HepG2 (cell line): Measurements from ENCODE around the gene MCOLN1. TPM values are rescaled to one million over a fixed set of nuclear protein-coding genes. Genes with fewer than 3 reads are reported as not detected.

Experiments used
- ADNP ChIP-seq: sonication (generic); formaldehyde crosslinking; IDR thresholded peaks from 2 replicates; pipeline ENCODE4 v1.4.0; 2020; ENCODE audit warnings: missing genetic modification reagents
- CREM ChIP-seq, 2 experiments: sonication (generic) in 1 of 2; formaldehyde crosslinking in 1 of 2; IDR thresholded peaks; 2 replicates each; pipeline versions ENCODE4 v1.4.0 to v1.6.1; 2016 to 2020; ENCODE audit warnings: antibody characterized with exemption in 1 of 2, mild to moderate bottlenecking in 1 of 2, missing genetic modification reagents in 1 of 2
- DNMT3B ChIP-seq: conservative IDR thresholded peaks from 2 replicates; pipeline ENCODE4 v1.6.1; 2016; ENCODE audit warnings: missing biosample characterization, control low read depth
- ELF3 ChIP-seq: IDR thresholded peaks from 2 replicates; pipeline ENCODE4 v1.6.1; 2016; ENCODE audit warnings: missing genetic modification reagents, missing compliant biosample characterization
- ELF4 ChIP-seq: sonication (generic); formaldehyde crosslinking; IDR thresholded peaks from 2 replicates; pipeline ENCODE4 v1.5.0; 2020; ENCODE audit warnings: missing genetic modification reagents, mild to moderate bottlenecking, moderate library complexity, borderline replicate concordance
- FOXK1 ChIP-seq: sonication (generic); formaldehyde crosslinking; IDR thresholded peaks from 2 replicates; pipeline ENCODE4 v1.4.0; 2020; ENCODE audit warnings: low read depth, missing genetic modification reagents, borderline replicate concordance
- GZF1 ChIP-seq: sonication (generic); formaldehyde crosslinking; IDR thresholded peaks from 2 replicates; pipeline ENCODE4 v1.5.1; 2020; ENCODE audit warnings: mild to moderate bottlenecking, missing genetic modification reagents
- HOXA3 ChIP-seq: sonication (generic); formaldehyde crosslinking; IDR thresholded peaks from 2 replicates; pipeline ENCODE4 v1.5.0; 2020; ENCODE audit warnings: missing genetic modification reagents
- JUN ChIP-seq: sonication (generic); formaldehyde crosslinking; IDR thresholded peaks from 2 replicates; pipeline ENCODE4 v1.4.0; 2020; ENCODE audit warnings: mild to moderate bottlenecking, missing genetic modification reagents
- KLF6 ChIP-seq: IDR thresholded peaks from 2 replicates; pipeline ENCODE4 v1.8.0; 2016; ENCODE audit warnings: missing biosample characterization, missing genetic modification reagents
- KLF9 ChIP-seq: IDR thresholded peaks from 2 replicates; pipeline ENCODE4 v1.6.1; 2016; ENCODE audit warnings: low read depth
- KMT2B ChIP-seq: IDR thresholded peaks from 2 replicates; pipeline ENCODE4 v1.6.1; 2016; ENCODE audit warnings: missing genetic modification reagents, missing compliant biosample characterization
- MLLT10 ChIP-seq: sonication (generic); formaldehyde crosslinking; IDR thresholded peaks from 2 replicates; pipeline ENCODE4 v1.4.0; 2020; ENCODE audit warnings: missing genetic modification reagents
- NFKBIZ ChIP-seq: IDR thresholded peaks from 2 replicates; pipeline ENCODE4 v1.6.1; 2018; ENCODE audit warnings: missing genetic modification reagents, missing compliant biosample characterization
- RBM22 ChIP-seq: fragments of 200-400 bp; formaldehyde crosslinking; optimal IDR thresholded peaks from 2 replicates; pipeline ENCODE3; 2017; ENCODE audit warnings: mild to moderate bottlenecking, low read length, moderate library complexity
- SOX13 ChIP-seq, 3 experiments: fragments of 450-650 bp in 1 of 3; sonication (generic) in 1 of 3; formaldehyde crosslinking in 1 of 3; IDR thresholded peaks in 2 of 3; conservative IDR thresholded peaks in 1 of 3; 2 replicates each; pipeline versions ENCODE4 v1.5.0 to v1.6.1; 2016 to 2020; ENCODE audit warnings: antibody characterized with exemption in 1 of 3, mild to moderate bottlenecking in 1 of 3, missing compliant biosample characterization in 1 of 3, missing genetic modification reagents in 1 of 3, moderate library complexity in 1 of 3
- SRF ChIP-seq: IDR thresholded peaks from 2 replicates; pipeline ENCODE4 v1.6.1; 2011; ENCODE audit warnings: mild to moderate bottlenecking, low read depth, low read length, moderate library complexity
- UBTF ChIP-seq: sonication (generic); formaldehyde crosslinking; IDR thresholded peaks from 2 replicates; pipeline ENCODE4 v1.4.0; 2020; ENCODE audit warnings: mild to moderate bottlenecking, missing genetic modification reagents
- ZHX2 ChIP-seq, 2 experiments: sonication (generic) in 1 of 2; formaldehyde crosslinking in 1 of 2; IDR thresholded peaks; 2 replicates each; pipeline versions ENCODE4 v1.6.1 to v1.9.0; 2014 to 2022; ENCODE audit warnings: antibody characterized with exemption in 1 of 2, borderline replicate concordance in 1 of 2, inconsistent platforms in 1 of 2, low read depth in 1 of 2, missing genetic modification reagents in 1 of 2
- ZNF256 ChIP-seq: sonication (generic); formaldehyde crosslinking; conservative IDR thresholded peaks from 2 replicates; pipeline ENCODE4 v1.4.0; 2020; ENCODE audit warnings: missing genetic modification reagents
- ZNF354B ChIP-seq: sonication (generic); formaldehyde crosslinking; IDR thresholded peaks from 2 replicates; pipeline ENCODE4 v1.8.0; 2022; ENCODE audit warnings: mild to moderate bottlenecking, missing genetic modification reagents
- ZSCAN22 ChIP-seq: sonication (generic); formaldehyde crosslinking; IDR thresholded peaks from 2 replicates; pipeline ENCODE4 v1.4.0; 2020; ENCODE audit warnings: mild to moderate bottlenecking, missing genetic modification reagents
- ZSCAN30 ChIP-seq: sonication (generic); formaldehyde crosslinking; IDR thresholded peaks from 2 replicates; pipeline ENCODE4 v1.5.0; 2020; ENCODE audit warnings: mild to moderate bottlenecking, missing genetic modification reagents
- polyA plus RNA-seq, 8 experiments: library from polyadenylated mRNA; depleted of rRNA in 3 of 8; stranded (reverse) in 7 of 8; unstranded in 1 of 8; fragments of >200 nt; fragmentation: Illumina TruSeq in 4 of 8; extraction: Trizol in 4 of 8; gene quantifications; 2 replicates each; pipeline versions ENCODE4 v1.2.1 to v1.2.3, GENCODE V29; 2011 to 2016; ENCODE audit warnings: low read depth in 4 of 8, missing spikeins in 1 of 8, mixed read lengths in 1 of 8; ENCODE audit not compliant: insufficient read depth in 1 of 8
- total RNA-seq, 5 experiments: library from RNA; depleted of rRNA; stranded (reverse); fragments of >200 nt; fragmentation: Illumina TruSeq; extraction: Trizol; gene quantifications; 2 replicates each; pipeline ENCODE4 v1.2.3, GENCODE V29; 2016; ENCODE audit warnings: low read depth in 1 of 5

MCOLN1 gene
- total and polyA plus RNA-seq, 2 of the 13 experiments (the other 11 are each of a cell fraction or from before 2014, with no cell fraction given) = 3.4 to 15.7 TPM

GRCh38 chr19:7494416-7495098 lies 27.9 kb upstream of the MCOLN1 start (continued):
- TF ChIP-seq KLF6 (CRISPR knock-in tag) = no peak
- peak; percentile 48; the same call in 1 of the 2 replicates for TF ChIP-seq ELF3 (CRISPR knock-in tag)
- TF ChIP-seq FOXK1 = no peak; the same call in 1 of the 2 replicates
- peak; percentile 70 for TF ChIP-seq UBTF (CRISPR knock-in tag)
- TF ChIP-seq ZNF354B = no peak
- no peak for TF ChIP-seq ZSCAN30 (CRISPR knock-in tag)
- TF ChIP-seq NFKBIZ (CRISPR knock-in tag) = no peak
- TF ChIP-seq ELF4 (CRISPR knock-in tag) = no peak
- TF ChIP-seq MLLT10 (CRISPR knock-in tag) = no peak
- peak; percentile 81 for TF ChIP-seq ZSCAN22 (CRISPR knock-in tag)
- TF ChIP-seq SRF = no peak
- no peak for TF ChIP-seq ADNP (CRISPR knock-in tag)
- TF ChIP-seq HOXA3 (CRISPR knock-in tag) = peak; percentile 51; the same call in 1 of the 2 replicates
- no peak for TF ChIP-seq KLF9 (CRISPR knock-in tag)
- TF ChIP-seq ZHX2 (IDR thresholded peaks at IDR 0.05; ENCODE audit: low read depth) = no peak
- TF ChIP-seq ZHX2 (CRISPR knock-in tag; IDR thresholded peaks at IDR 0.05; ENCODE audit: borderline replicate concordance) = no peak
- no peak for TF ChIP-seq CREM (IDR thresholded peaks at IDR 0.05)
- TF ChIP-seq CREM (CRISPR knock-in tag; IDR thresholded peaks at IDR 0.05) = no peak
- TF ChIP-seq RBM22 = no peak
- TF ChIP-seq GZF1 = no peak
- no peak for TF ChIP-seq KMT2B
- TF ChIP-seq JUN (CRISPR knock-in tag) = no peak
- no peak for TF ChIP-seq ZNF256
- TF ChIP-seq SOX13 (IDR thresholded peaks at IDR 0.05) = no peak
- TF ChIP-seq SOX13 (CRISPR knock-in tag; conservative IDR thresholded peaks at IDR 0.05 in 1 of 2, IDR thresholded peaks at IDR 0.05 in 1 of 2) = no peak; a peak in 1 of 4 replicates
- no peak for TF ChIP-seq DNMT3B (CRISPR knock-in tag)
